Measurements from ENCODE around the gene DAGLA.
"Not testable (repeated sequence)": the region's sequence is repeated elsewhere in the genome, so short reads cannot be mapped to it uniquely, and the experiment has no call there.

DAGLA gene

GRCh38 chr11:61666684-61667297 is 13.4 kb upstream of the DAGLA start:
- no peak overlapping the region for H3K4me3 ChIP-seq (ENCODE audit: low read depth, low read length)

GRCh38 chr11:61667684-61668305 is 12.4 kb upstream of the DAGLA start:
- H3K4me3 ChIP-seq (ENCODE audit: low read depth, low read length): no peak overlapping the region

GRCh38 chr11:61669417-61669816 is 10.8 kb upstream of the DAGLA start:
- no peak overlapping the region for H3K4me3 ChIP-seq (ENCODE audit: low read depth, low read length)

- no peak overlapping the region for H3K4me3 ChIP-seq (ENCODE audit: low read depth, low read length)
These were observed 9.6 kb upstream of the DAGLA start for GRCh38 chr11:61670626-61671025.

- no peak overlapping the region for H3K4me3 ChIP-seq (ENCODE audit: low read depth, low read length)
These were observed 8.7 kb upstream of the DAGLA start for GRCh38 chr11:61671527-61671926.

- not testable (repeated sequence) for H3K4me3 ChIP-seq (ENCODE audit: low read depth, low read length)
These were observed 6.2 kb upstream of the DAGLA start for GRCh38 chr11:61673946-61674467.

- no peak overlapping the region for H3K4me3 ChIP-seq (ENCODE audit: low read depth, low read length)
These were observed 4.4 kb upstream of the DAGLA start for GRCh38 chr11:61675826-61676225.

GRCh38 chr11:61679296-61679695 is 895 bp upstream of the DAGLA start:
- no peak overlapping the region for H3K4me3 ChIP-seq (ENCODE audit: low read depth, low read length)

GRCh38 chr11:61680622-61681221 is 531 bp downstream of the DAGLA start:
- H3K4me3 ChIP-seq (ENCODE audit: low read depth, low read length): peak overlapping the region; percentile 37

- no peak overlapping the region for H3K4me3 ChIP-seq (ENCODE audit: low read depth, low read length)
These were observed 2.0 kb downstream of the DAGLA start for GRCh38 chr11:61682093-61682732.

- H3K4me3 ChIP-seq (ENCODE audit: low read depth, low read length): no peak overlapping the region
These were observed 2.9 kb downstream of the DAGLA start for GRCh38 chr11:61682906-61683675.

- H3K4me3 ChIP-seq (ENCODE audit: low read depth, low read length): no peak overlapping the region
These were observed 4.0 kb downstream of the DAGLA start for GRCh38 chr11:61683961-61684869.

GRCh38 chr11:61684870-61685616 is 4.9 kb downstream of the DAGLA start:
- H3K4me3 ChIP-seq (ENCODE audit: low read depth, low read length): no peak overlapping the region

- no peak overlapping the region for H3K4me3 ChIP-seq (ENCODE audit: low read depth, low read length)
These were observed 5.4 kb downstream of the DAGLA start for GRCh38 chr11:61685617-61685967.

- no peak overlapping the region for H3K4me3 ChIP-seq (ENCODE audit: low read depth, low read length)
These were observed 5.9 kb downstream of the DAGLA start for GRCh38 chr11:61686066-61686465.

GRCh38 chr11:61686469-61686868 is 6.3 kb downstream of the DAGLA start:
- no peak overlapping the region for H3K4me3 ChIP-seq (ENCODE audit: low read depth, low read length)

GRCh38 chr11:61687420-61687819 is 7.2 kb downstream of the DAGLA start:
- no peak overlapping the region for H3K4me3 ChIP-seq (ENCODE audit: low read depth, low read length)

- H3K4me3 ChIP-seq (ENCODE audit: low read depth, low read length): no peak overlapping the region
These were observed 8.4 kb downstream of the DAGLA start for GRCh38 chr11:61688365-61689163.

GRCh38 chr11:61689164-61689496 is 8.9 kb downstream of the DAGLA start:
- no peak overlapping the region for H3K4me3 ChIP-seq (ENCODE audit: low read depth, low read length)

Measured in iPS-11a (cell line).